ENCODE measurements around the gene ABHD16A. TPM values are rescaled to one million over a fixed set of nuclear protein-coding genes. Genes with fewer than 3 reads are reported as not detected.

ABHD16A gene
- total and polyA plus RNA-seq, 2 of the 13 experiments (the other 11 are each of a cell fraction or from before 2014, with no cell fraction given): 43.5 to 45.4 TPM

DNA sequence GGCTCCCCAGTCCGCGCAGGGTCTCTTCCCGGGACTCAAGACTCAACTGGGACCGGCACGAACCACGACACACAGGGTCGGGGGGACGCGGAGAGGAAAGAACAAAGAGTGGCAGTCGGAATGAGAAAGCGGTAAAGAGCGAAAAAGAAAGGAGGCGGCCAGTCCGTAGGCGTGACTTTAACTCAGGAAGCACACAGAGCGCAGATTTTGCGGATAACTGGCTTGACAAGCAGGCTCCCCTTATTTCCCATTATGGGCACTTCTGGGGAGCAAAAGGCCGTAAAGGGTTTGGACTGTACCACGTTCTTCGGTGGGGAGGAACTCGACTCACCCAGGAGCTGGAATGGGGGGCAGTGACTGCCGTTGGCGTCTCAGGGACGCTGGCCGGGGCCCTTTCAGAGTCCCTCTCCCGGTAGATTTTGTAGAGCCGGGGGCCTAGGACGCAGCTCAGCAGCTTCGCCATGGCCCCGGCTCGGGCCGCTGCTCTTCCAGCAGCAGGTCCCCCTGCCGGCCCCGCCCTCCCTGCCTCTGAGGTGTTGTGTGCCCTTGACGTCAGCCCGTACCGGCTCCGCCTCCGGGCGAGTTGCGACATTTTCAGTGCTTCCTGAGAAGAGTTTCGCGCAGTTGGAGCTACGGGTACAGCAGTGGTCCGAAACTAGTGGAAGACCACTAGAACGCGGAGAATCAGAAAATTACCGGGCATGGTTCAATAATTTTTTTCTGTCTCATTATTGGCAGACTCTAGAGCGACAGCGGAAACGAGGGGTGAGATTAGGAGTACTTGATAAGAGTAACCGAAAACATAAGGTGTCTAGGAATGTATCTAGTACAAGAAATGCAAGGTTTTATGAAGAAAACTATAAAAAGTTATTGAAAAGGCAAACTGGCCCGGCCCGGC lies at the start of gene ABHD16A (continued):
- TF ChIP-seq, protein P1, sequence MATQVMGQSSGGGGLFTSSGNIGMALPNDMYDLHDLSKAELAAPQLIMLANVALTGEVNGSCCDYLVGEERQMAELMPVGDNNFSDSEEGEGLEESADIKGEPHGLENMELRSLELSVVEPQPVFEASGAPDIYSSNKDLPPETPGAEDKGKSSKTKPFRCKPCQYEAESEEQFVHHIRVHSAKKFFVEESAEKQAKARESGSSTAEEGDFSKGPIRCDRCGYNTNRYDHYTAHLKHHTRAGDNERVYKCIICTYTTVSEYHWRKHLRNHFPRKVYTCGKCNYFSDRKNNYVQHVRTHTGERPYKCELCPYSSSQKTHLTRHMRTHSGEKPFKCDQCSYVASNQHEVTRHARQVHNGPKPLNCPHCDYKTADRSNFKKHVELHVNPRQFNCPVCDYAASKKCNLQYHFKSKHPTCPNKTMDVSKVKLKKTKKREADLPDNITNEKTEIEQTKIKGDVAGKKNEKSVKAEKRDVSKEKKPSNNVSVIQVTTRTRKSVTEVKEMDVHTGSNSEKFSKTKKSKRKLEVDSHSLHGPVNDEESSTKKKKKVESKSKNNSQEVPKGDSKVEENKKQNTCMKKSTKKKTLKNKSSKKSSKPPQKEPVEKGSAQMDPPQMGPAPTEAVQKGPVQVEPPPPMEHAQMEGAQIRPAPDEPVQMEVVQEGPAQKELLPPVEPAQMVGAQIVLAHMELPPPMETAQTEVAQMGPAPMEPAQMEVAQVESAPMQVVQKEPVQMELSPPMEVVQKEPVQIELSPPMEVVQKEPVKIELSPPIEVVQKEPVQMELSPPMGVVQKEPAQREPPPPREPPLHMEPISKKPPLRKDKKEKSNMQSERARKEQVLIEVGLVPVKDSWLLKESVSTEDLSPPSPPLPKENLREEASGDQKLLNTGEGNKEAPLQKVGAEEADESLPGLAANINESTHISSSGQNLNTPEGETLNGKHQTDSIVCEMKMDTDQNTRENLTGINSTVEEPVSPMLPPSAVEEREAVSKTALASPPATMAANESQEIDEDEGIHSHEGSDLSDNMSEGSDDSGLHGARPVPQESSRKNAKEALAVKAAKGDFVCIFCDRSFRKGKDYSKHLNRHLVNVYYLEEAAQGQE (IDR thresholded peaks at IDR 0.05; ENCODE audit: borderline replicate concordance in 1 of 2, low read depth in 1 of 2, low read length in 2 of 2): peak in 1 of 2 experiments; percentile 71; a peak in 1 of 4 replicates
- TF ChIP-seq ZNF235 (CRISPR knock-in tag; IDR thresholded peaks at IDR 0.05; ENCODE audit: borderline replicate concordance) (peak; percentile 58; the same call in 1 of the 2 replicates), SMAD3 (CRISPR knock-in tag; IDR thresholded peaks at IDR 0.05) (0 out of 2 replicates have a peak, but pooled peaks have one; percentile 51), KDM2A (CRISPR knock-in tag; IDR thresholded peaks at IDR 0.05; ENCODE audit: borderline replicate concordance, low read depth) (peak; percentile 89), ELF3 (CRISPR knock-in tag; IDR thresholded peaks at IDR 0.05) (peak; percentile 85), SRY (CRISPR knock-in tag; IDR thresholded peaks at IDR 0.05) (no peak; the same call in 1 of the 2 replicates), MTF1 (CRISPR knock-in tag; IDR thresholded peaks at IDR 0.05) (no peak), AKAP8 (CRISPR knock-in tag; IDR thresholded peaks at IDR 0.05) (no peak), KMT2B (CRISPR knock-in tag; IDR thresholded peaks at IDR 0.05) (peak; percentile 84), REPIN1 (CRISPR knock-in tag; IDR thresholded peaks at IDR 0.05; ENCODE audit: borderline replicate concordance, low read depth) (peak; percentile 87; the same call in 1 of the 2 replicates), ZBTB8A (CRISPR knock-in tag; IDR thresholded peaks at IDR 0.05; ENCODE audit: borderline replicate concordance, low read depth) (no peak), CREB1 (IDR thresholded peaks at IDR 0.05) (peak; percentile 88), CREB1 (CRISPR knock-in tag; IDR thresholded peaks at IDR 0.05) (peak; percentile 96), RFX5 (IDR thresholded peaks at IDR 0.05; ENCODE audit: low read depth, low read length) (no peak)
- TF ChIP-seq, protein P2, sequence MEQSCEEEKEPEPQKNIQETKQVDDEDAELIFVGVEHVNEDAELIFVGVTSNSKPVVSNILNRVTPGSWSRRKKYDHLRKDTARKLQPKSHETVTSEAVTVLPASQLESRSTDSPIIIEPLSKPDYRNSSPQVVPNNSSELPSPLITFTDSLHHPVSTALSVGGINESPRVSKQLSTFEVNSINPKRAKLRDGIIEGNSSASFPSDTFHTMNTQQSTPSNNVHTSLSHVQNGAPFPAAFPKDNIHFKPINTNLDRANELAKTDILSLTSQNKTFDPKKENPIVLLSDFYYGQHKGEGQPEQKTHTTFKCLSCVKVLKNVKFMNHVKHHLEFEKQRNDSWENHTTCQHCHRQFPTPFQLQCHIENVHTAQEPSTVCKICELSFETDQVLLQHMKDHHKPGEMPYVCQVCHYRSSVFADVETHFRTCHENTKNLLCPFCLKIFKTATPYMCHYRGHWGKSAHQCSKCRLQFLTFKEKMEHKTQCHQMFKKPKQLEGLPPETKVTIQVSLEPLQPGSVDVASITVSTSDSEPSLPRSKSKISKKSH (CRISPR knock-in tag; IDR thresholded peaks at IDR 0.05; ENCODE audit: borderline replicate concordance): peak; percentile 68; the same call in 1 of the 2 replicates
- TF ChIP-seq, protein P3, sequence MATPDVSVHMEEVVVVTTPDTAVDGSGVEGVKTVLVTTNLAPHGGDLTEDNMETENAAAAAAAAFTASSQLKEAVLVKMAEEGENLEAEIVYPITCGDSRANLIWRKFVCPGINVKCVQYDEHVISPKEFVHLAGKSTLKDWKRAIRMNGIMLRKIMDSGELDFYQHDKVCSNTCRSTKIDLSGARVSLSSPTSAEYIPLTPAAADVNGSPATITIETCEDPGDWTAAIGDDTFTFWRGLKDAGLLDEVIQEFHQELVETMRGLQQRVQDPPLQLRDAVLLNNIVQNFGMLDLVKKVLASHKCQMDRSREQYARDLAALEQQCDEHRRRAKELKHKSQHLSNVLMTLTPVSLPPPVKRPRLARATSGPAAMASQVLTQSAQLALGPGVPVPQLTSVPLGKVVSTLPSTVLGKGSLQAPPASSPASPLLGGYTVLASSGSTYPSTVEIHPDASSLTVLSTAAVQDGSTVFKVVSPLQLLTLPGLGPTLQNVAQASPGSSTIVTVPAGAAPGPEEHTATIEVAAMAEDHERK (CRISPR knock-in tag; IDR thresholded peaks at IDR 0.05; ENCODE audit: low read depth): peak; percentile 51
- TF ChIP-seq, protein P4, sequence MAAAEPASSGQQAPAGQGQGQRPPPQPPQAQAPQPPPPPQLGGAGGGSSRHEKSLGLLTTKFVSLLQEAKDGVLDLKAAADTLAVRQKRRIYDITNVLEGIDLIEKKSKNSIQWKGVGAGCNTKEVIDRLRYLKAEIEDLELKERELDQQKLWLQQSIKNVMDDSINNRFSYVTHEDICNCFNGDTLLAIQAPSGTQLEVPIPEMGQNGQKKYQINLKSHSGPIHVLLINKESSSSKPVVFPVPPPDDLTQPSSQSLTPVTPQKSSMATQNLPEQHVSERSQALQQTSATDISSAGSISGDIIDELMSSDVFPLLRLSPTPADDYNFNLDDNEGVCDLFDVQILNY (CRISPR knock-in tag; conservative IDR thresholded peaks at IDR 0.05): no peak
- TF ChIP-seq, protein P5, sequence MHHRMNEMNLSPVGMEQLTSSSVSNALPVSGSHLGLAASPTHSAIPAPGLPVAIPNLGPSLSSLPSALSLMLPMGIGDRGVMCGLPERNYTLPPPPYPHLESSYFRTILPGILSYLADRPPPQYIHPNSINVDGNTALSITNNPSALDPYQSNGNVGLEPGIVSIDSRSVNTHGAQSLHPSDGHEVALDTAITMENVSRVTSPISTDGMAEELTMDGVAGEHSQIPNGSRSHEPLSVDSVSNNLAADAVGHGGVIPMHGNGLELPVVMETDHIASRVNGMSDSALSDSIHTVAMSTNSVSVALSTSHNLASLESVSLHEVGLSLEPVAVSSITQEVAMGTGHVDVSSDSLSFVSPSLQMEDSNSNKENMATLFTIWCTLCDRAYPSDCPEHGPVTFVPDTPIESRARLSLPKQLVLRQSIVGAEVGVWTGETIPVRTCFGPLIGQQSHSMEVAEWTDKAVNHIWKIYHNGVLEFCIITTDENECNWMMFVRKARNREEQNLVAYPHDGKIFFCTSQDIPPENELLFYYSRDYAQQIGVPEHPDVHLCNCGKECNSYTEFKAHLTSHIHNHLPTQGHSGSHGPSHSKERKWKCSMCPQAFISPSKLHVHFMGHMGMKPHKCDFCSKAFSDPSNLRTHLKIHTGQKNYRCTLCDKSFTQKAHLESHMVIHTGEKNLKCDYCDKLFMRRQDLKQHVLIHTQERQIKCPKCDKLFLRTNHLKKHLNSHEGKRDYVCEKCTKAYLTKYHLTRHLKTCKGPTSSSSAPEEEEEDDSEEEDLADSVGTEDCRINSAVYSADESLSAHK (CRISPR knock-in tag; IDR thresholded peaks at IDR 0.05; ENCODE audit: borderline replicate concordance): peak; percentile 56; the same call in 1 of the 2 replicates
